SK-N-SH (cell line): ENCODE data around the gene CIBAR2. TPM values are rescaled to one million over a fixed set of nuclear protein-coding genes. Genes with fewer than 3 reads are reported as not detected.

ENCODE experiments used
- CTCF ChIA-PET: fragments of 300-600, 350-600 bp; formaldehyde crosslinking; extraction: SDS; loops from one replicate; lab custom pipeline; 2021; lab: Yijun Ruan, JAX
- POLR2A ChIA-PET: fragments of 350-600 bp; sonication (Branson Sonifier 250); formaldehyde crosslinking; extraction: SDS; loops from one replicate; lab custom pipeline; 2020; ENCODE audit warnings: antibody characterized with exemption, inconsistent platforms; lab: Yijun Ruan, JAX
- DNase-seq: peaks from one replicate; pipeline ENCODE4 v3.0.0; 2012
- H2AFZ ChIP-seq: fragments of 200-600 bp; sonication (generic); 2 replicates; pipeline ENCODE4 v1.8.1; 2016; ENCODE audit warnings: antibody characterized with exemption, mild to moderate bottlenecking, low read depth
- H3F3A ChIP-seq: fragments of 200-600 bp; sonication (generic); replicated peaks from 2 replicates; pipeline ENCODE3; 2016; ENCODE audit warnings: antibody characterized with exemption, mild to moderate bottlenecking; ENCODE audit not compliant: insufficient read depth
- H3K27ac ChIP-seq, 2 experiments: fragments of 200-500 bp in 1 of 2; fragments of 200-600 bp in 1 of 2; sonication (Bioruptor generic) in 1 of 2; sonication (generic), shearing (Covaris generic) in 1 of 2; 2 replicates each; pipeline versions ENCODE4 v1.5.1 to v1.6.1; 2014 to 2016; ENCODE audit warnings: low read depth in 2 of 2, inconsistent platforms in 1 of 2, low read length in 1 of 2, mild to moderate bottlenecking in 1 of 2, mixed read lengths in 1 of 2
- H3K27me3 ChIP-seq: fragments of 200-600 bp; sonication (generic), shearing (Covaris generic); 2 replicates; pipeline ENCODE4 v1.6.1; 2016; ENCODE audit warnings: mixed run types; ENCODE audit not compliant: insufficient read depth
- H3K36me3 ChIP-seq, 2 experiments: fragments of 200-500 bp in 1 of 2; fragments of 200-600 bp in 1 of 2; sonication (Bioruptor generic) in 1 of 2; sonication (generic) in 1 of 2; replicated peaks in 1 of 2; 2 replicates each; pipeline versions ENCODE3 to v1.5.1; 2014 to 2016; ENCODE audit warnings: low read length in 1 of 2, mild to moderate bottlenecking in 1 of 2; ENCODE audit not compliant: insufficient read depth in 2 of 2, control insufficient read depth in 1 of 2
- H3K4me1 ChIP-seq, 2 experiments: fragments of 200-500 bp in 1 of 2; fragments of 200-600 bp in 1 of 2; sonication (Bioruptor generic) in 1 of 2; sonication (generic), shearing (Covaris generic) in 1 of 2; 2 replicates each; pipeline versions ENCODE4 v1.5.1 to v1.6.1; 2014 to 2016; ENCODE audit warnings: low read depth in 1 of 2, low read length in 1 of 2, mixed run types in 1 of 2; ENCODE audit not compliant: insufficient read depth in 2 of 2, control insufficient read depth in 1 of 2
- H3K4me2 ChIP-seq: fragments of 200-600 bp; sonication (generic), shearing (Covaris generic); 2 replicates; pipeline ENCODE4 v1.6.1; 2017; ENCODE audit warnings: mixed run types
- H3K4me3 ChIP-seq, 2 experiments: fragments of 200-500 bp in 1 of 2; fragments of 200-600 bp in 1 of 2; sonication (Bioruptor generic) in 1 of 2; sonication (generic), shearing (Covaris generic) in 1 of 2; 2 replicates each; pipeline versions ENCODE4 v1.5.1 to v1.8.1; 2014 to 2016; ENCODE audit warnings: low read depth in 2 of 2, inconsistent platforms in 1 of 2, low read length in 1 of 2, mild to moderate bottlenecking in 1 of 2, mixed read lengths in 1 of 2, moderate library complexity in 1 of 2
- H3K79me2 ChIP-seq: fragments of 200-600 bp; sonication (generic); 2 replicates; pipeline ENCODE4 v1.8.1; 2017; ENCODE audit warnings: mild to moderate bottlenecking; ENCODE audit not compliant: insufficient read depth
- H3K9ac ChIP-seq: fragments of 200-600 bp; sonication (generic); 2 replicates; pipeline ENCODE4 v1.6.1; 2017; ENCODE audit warnings: mixed run types
- H3K9me2 ChIP-seq: fragments of 200-600 bp; sonication (generic); 2 replicates; pipeline ENCODE4 v1.6.1; 2017; ENCODE audit warnings: mixed run types
- H3K9me3 ChIP-seq: fragments of 200-600 bp; sonication (generic); 2 replicates; pipeline ENCODE4 v1.6.1; 2017; ENCODE audit warnings: mixed run types, mild to moderate bottlenecking, moderate library complexity
- H4K20me1 ChIP-seq: fragments of 200-600 bp; sonication (generic); 2 replicates; pipeline ENCODE4 v1.6.1; 2017; ENCODE audit warnings: mild to moderate bottlenecking, mixed run types; ENCODE audit not compliant: insufficient read depth
- CTCF ChIP-seq: fragments of 200-600 bp; sonication (generic); IDR thresholded peaks from 2 replicates; pipeline ENCODE4 v1.6.1; 2017; ENCODE audit warnings: antibody characterized with exemption, mild to moderate bottlenecking, moderate library complexity
- ELF1 ChIP-seq: IDR thresholded peaks from 2 replicates; pipeline ENCODE4 v1.4.0; 2012
- FOXJ3 ChIP-seq: sonication (generic); formaldehyde crosslinking; IDR thresholded peaks from 2 replicates; pipeline ENCODE4 v1.5.1; 2020; ENCODE audit warnings: mild to moderate bottlenecking, missing genetic modification reagents
- FOXM1 ChIP-seq: IDR thresholded peaks from 2 replicates; pipeline ENCODE4 v1.4.0; 2012; ENCODE audit warnings: low read depth, mild to moderate bottlenecking
- GABPA ChIP-seq: IDR thresholded peaks from 2 replicates; pipeline ENCODE4 v1.4.0; 2012; ENCODE audit warnings: low read depth, mild to moderate bottlenecking
- GATA2 ChIP-seq: sonication (generic); formaldehyde crosslinking; IDR thresholded peaks from 2 replicates; pipeline ENCODE4 v1.5.0; 2020; ENCODE audit warnings: mild to moderate bottlenecking, missing genetic modification reagents
- JUND ChIP-seq: IDR thresholded peaks from 2 replicates; pipeline ENCODE4 v1.4.0; 2012
- MXI1 ChIP-seq: IDR thresholded peaks from 2 replicates; pipeline ENCODE4 v1.6.1; 2012; ENCODE audit warnings: mild to moderate bottlenecking, low read depth, low read length, improper control_type of control experiment
- NFIC ChIP-seq: IDR thresholded peaks from 2 replicates; pipeline ENCODE4 v1.4.0; 2012; ENCODE audit warnings: borderline replicate concordance
- NRF1 ChIP-seq: IDR thresholded peaks from 2 replicates; pipeline ENCODE4 v1.6.1; 2012; ENCODE audit warnings: low read depth, mild to moderate bottlenecking, low read length
- POLR2AphosphoS5 ChIP-seq: IDR thresholded peaks from 2 replicates; pipeline ENCODE4 v1.6.1; 2012; ENCODE audit warnings: low read depth, low read length
- RFX5 ChIP-seq: IDR thresholded peaks from 2 replicates; pipeline ENCODE4 v1.6.1; 2012; ENCODE audit warnings: mild to moderate bottlenecking, improper control_type of control experiment, low read length
- ZBTB33 ChIP-seq: IDR thresholded peaks from 2 replicates; pipeline ENCODE4 v1.4.0; 2012; ENCODE audit warnings: low read depth, borderline replicate concordance
- WGBS: methylation state at CpG from one replicate; pipeline ENCODE4 v1.1.6; 2017; ENCODE audit warnings: low lambda C conversion rate; 5-methylcytosine and 5-hydroxymethylcytosine counted together
- polyA plus RNA-seq, 3 experiments: library from polyadenylated mRNA; depleted of rRNA; stranded (reverse); fragments of >200 nt; gene quantifications; 2 replicates each; pipeline ENCODE4 v1.2.3, GENCODE V29; 2012
- TF ChIP-seq, protein P1 (sequence below): IDR thresholded peaks from 2 replicates; pipeline ENCODE4 v1.4.0; 2012; ENCODE audit warnings: low read depth, borderline replicate concordance

Gene CIBAR2
- polyA plus RNA-seq, 1 of the 3 experiments (the other 2 are of a cell fraction), result 0.15 TPM

- CTCF ChIA-PET, result interaction anchor here (0.6 to 2.6 kb wide), 3 partner anchors 17 to 23 kb away, joined by 3 to 12 read pairs (median 3); no protein-coding TSS in a partner anchor
Measured at GRCh38 chr16:85092309-85092708, 20.0 kb downstream of the CIBAR2 start.

More at GRCh38 chr16:85092309-85092708, 20.0 kb downstream of the CIBAR2 start:
- TF ChIP-seq GATA2 (CRISPR knock-in tag) (no peak), FOXM1 (no peak), GABPA (no peak), RFX5 (no peak), NFIC (no peak), JUND (no peak), NRF1 (no peak), FOXJ3 (no peak), POLR2AphosphoS5 (no peak), ZBTB33 (no peak), MXI1 (no peak), ELF1 (no peak), CTCF (no peak)
- TF ChIP-seq, protein P1, sequence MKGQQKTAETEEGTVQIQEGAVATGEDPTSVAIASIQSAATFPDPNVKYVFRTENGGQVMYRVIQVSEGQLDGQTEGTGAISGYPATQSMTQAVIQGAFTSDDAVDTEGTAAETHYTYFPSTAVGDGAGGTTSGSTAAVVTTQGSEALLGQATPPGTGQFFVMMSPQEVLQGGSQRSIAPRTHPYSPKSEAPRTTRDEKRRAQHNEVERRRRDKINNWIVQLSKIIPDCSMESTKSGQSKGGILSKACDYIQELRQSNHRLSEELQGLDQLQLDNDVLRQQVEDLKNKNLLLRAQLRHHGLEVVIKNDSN, result no peak
- TF ChIP-seq, all 33 proteins: peak for 0
- 79% methylated on average over 9 of the region's 9 CpGs for WGBS
- H3K79me2 ChIP-seq, result no peaks in the 10 kb centered on the region
- no peak overlapping the region for H3K4me3 ChIP-seq
- no peak overlapping the region for H3K4me2 ChIP-seq
- H3K4me1 ChIP-seq, result peaks cover 0 to 7% of the 10 kb centered on the region in 2 experiments; a peak in 1 of 4 replicates
- H3K9me3 ChIP-seq, result no peaks in the 10 kb centered on the region
- no peaks in the 10 kb centered on the region for H3K36me3 ChIP-seq
- no peak overlapping the region for H2AFZ ChIP-seq
- no peaks in the 10 kb centered on the region for H4K20me1 ChIP-seq
- no peak overlapping the region for H3K9ac ChIP-seq
- peaks cover 10% of the 10 kb centered on the region for H3K27me3 ChIP-seq
- no peak for DNase-seq
- no peaks in the 10 kb centered on the region for H3K9me2 ChIP-seq
- H3F3A ChIP-seq, result no peaks in the 10 kb centered on the region
- no peak overlapping the region for H3K27ac ChIP-seq
- POLR2A ChIA-PET, result no interaction called here
